ENCODE measurements around the gene GAST.
"Not testable (repeated sequence)": the region's sequence is repeated elsewhere in the genome, so short reads cannot be mapped to it uniquely, and the experiment has no call there.

Gene GAST

DNA sequence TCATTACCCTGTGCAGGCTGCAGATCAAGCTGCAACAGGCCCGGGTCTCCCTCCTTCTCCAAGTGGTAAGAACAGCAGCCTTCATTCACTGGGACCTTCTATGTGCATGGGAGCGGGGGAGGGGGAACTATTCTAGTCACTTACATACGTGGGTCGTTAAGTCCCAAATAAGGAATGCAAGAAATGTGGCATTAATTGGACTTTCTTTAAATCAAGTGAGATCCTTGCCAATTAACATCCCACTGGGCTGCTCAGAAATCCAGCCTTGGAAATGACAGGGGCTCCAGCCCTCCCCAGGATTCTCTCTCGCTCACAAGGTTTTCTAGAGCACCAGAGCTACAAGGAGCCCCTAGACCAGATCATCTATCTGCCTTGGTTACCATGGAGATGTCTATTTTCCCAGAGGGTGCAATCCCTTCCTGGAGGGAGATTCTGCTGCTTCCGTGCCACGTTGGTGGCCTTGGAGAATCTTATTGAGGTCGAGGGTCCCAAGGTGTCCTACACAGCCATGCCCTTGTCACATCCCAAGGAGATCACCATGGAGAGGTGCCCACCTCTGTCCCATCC lies 28.6 kb upstream of the GAST start:
- ATAC-seq (ENCODE audit: low read depth) (no peak), DNase-seq (ENCODE audit: low spot score) (no peak)
- Histone ChIP-seq H3K4me3 (ENCODE audit: severe bottlenecking) (no peak overlapping the region), H3K27ac (ENCODE audit: poor library complexity, severe bottlenecking) (no peak overlapping the region), H3K27me3 (ENCODE audit: insufficient read depth, poor library complexity, severe bottlenecking) (no peaks in the 10 kb centered on the region), H3K36me3 (ENCODE audit: low read depth) (no peaks in the 10 kb centered on the region), H3K9me3 (ENCODE audit: severe bottlenecking) (no peaks in the 10 kb centered on the region), H3K4me1 (ENCODE audit: insufficient read depth, poor library complexity, severe bottlenecking) (peaks cover 7% of the 10 kb centered on the region)
- TF ChIP-seq, protein P1, sequence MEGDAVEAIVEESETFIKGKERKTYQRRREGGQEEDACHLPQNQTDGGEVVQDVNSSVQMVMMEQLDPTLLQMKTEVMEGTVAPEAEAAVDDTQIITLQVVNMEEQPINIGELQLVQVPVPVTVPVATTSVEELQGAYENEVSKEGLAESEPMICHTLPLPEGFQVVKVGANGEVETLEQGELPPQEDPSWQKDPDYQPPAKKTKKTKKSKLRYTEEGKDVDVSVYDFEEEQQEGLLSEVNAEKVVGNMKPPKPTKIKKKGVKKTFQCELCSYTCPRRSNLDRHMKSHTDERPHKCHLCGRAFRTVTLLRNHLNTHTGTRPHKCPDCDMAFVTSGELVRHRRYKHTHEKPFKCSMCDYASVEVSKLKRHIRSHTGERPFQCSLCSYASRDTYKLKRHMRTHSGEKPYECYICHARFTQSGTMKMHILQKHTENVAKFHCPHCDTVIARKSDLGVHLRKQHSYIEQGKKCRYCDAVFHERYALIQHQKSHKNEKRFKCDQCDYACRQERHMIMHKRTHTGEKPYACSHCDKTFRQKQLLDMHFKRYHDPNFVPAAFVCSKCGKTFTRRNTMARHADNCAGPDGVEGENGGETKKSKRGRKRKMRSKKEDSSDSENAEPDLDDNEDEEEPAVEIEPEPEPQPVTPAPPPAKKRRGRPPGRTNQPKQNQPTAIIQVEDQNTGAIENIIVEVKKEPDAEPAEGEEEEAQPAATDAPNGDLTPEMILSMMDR (IDR thresholded peaks at IDR 0.05; ENCODE audit: poor library complexity, severe bottlenecking), result no peak

DNA sequence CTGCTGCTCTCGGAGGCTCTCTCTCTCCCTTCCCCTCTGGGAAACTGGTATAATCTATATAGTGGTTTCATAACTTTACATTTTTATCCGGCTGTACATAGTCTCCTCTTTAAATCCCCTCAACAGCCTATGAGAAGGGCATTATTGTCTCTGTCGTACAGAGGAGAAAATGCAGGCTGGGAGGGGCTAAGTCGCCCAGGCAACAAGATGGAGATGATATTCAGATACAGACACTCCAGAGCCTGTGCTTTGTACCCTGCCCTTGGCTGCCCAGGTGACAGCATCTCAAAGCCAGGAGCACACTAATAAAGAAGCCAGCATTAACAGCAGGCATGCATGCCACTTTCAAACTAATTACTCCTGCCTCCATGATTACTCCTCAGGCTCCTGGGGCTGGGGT lies 28.1 kb upstream of the GAST start:
- H3K27ac ChIP-seq (ENCODE audit: poor library complexity, severe bottlenecking), result no peak overlapping the region
- H3K27me3 ChIP-seq (ENCODE audit: insufficient read depth, poor library complexity, severe bottlenecking), result no peaks in the 10 kb centered on the region
- DNase-seq (ENCODE audit: low spot score) (no peak), ATAC-seq (ENCODE audit: low read depth) (no peak)
- TF ChIP-seq, protein P1 (IDR thresholded peaks at IDR 0.05; ENCODE audit: poor library complexity, severe bottlenecking), result no peak
- H3K4me1 ChIP-seq (ENCODE audit: insufficient read depth, poor library complexity, severe bottlenecking), result peaks cover 4% of the 10 kb centered on the region
- H3K4me3 ChIP-seq (ENCODE audit: severe bottlenecking), result no peak overlapping the region
- peaks cover 3% of the 10 kb centered on the region for H3K36me3 ChIP-seq (ENCODE audit: low read depth)
- no peaks in the 10 kb centered on the region for H3K9me3 ChIP-seq (ENCODE audit: severe bottlenecking)

DNA sequence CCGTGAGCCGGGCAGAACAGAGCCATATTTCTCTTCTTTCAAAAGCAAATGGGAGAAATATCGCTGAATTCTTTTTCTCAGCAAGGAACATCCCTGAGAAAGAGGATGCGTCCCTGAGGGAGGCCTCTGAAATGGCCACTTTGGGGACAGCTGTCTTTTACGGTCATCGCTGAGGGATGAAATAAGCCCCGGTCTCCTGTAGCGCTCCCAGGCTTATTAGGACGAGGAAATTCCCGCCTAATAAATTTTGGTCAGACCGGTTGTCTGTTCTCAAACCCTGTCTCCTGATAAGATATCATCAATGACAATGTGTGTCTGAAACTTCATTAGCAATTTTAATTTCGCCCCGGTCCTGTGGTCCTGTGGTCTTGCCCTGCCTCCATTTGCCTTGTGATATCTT lies 26.4 kb upstream of the GAST start:
- H3K27me3 ChIP-seq (ENCODE audit: insufficient read depth, poor library complexity, severe bottlenecking); H3K27ac ChIP-seq (ENCODE audit: poor library complexity, severe bottlenecking); H3K4me3 ChIP-seq (ENCODE audit: severe bottlenecking); DNase-seq (ENCODE audit: low spot score); H3K4me1 ChIP-seq (ENCODE audit: insufficient read depth, poor library complexity, severe bottlenecking); ATAC-seq (ENCODE audit: low read depth); H3K9me3 ChIP-seq (ENCODE audit: severe bottlenecking): not testable (repeated sequence)
- peaks cover 19% of the 10 kb centered on the region for H3K36me3 ChIP-seq (ENCODE audit: low read depth)

DNA sequence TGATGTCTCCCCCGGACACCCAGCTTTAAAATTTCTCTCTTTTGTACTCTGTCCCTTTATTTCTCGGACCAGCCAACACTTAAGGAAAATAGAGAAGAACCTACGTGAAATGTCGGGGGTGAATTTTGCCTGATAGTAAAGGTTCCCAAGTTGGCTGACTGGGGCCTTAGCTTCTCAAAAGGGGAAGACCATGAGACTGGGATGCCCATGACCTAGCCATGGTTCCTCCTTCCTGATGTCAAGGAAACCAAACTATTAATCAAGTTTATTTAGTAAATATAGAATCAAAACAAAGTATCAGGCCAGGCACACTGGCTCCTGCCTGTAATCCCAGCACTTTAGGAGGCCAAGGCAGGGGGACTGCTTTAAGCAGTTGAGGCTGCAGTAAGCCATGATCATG lies 25.9 kb upstream of the GAST start:
- no peaks in the 10 kb centered on the region for H3K9me3 ChIP-seq (ENCODE audit: severe bottlenecking)
- H3K27me3 ChIP-seq (ENCODE audit: insufficient read depth, poor library complexity, severe bottlenecking), result no peaks in the 10 kb centered on the region
- TF ChIP-seq, protein P1 (IDR thresholded peaks at IDR 0.05; ENCODE audit: poor library complexity, severe bottlenecking), result no peak
- H3K4me1 ChIP-seq (ENCODE audit: insufficient read depth, poor library complexity, severe bottlenecking), result peaks cover 3% of the 10 kb centered on the region
- no peak for ATAC-seq (ENCODE audit: low read depth)
- H3K4me3 ChIP-seq (ENCODE audit: severe bottlenecking), result no peak overlapping the region
- H3K27ac ChIP-seq (ENCODE audit: poor library complexity, severe bottlenecking), result no peak overlapping the region
- H3K36me3 ChIP-seq (ENCODE audit: low read depth), result peaks cover 24% of the 10 kb centered on the region
- DNase-seq (ENCODE audit: low spot score), result no peak

DNA sequence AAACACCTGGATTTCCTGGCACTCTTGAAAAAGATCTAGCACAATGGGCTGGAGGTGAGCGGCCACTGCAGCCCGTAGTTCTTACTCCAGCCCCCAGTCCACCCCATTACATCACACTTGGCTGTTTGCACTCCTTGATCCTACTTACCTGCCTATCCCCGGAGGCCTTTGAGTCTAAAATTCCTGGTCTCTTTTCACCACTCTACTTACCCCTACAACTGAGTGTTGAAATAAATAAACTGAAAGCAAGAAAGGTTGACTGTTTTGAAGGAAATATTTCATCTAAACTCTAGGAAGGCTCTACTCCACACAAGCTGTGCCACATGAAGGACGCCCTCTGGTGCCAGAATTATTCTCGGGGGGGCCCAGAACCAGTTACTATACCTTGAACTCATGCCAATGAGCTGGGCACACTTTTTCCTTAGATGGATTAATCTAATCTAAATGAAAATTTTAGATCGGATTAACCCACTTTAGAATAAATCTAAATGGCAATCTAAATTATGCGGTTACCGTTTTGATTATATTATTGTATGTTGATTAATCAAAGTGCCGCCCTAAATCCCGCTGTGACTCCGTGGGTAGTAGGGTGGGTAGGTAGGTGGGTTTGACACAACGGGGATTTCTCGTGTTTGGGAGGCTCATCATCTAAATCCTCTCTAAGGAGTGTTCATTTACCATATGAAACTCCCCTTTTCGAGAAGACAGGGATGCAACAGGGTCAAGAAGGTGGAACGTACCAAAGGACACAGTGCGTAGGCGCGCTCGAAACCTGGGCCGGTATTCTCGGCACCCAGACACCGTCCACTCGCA lies 24.1 kb upstream of the GAST start:
- Histone ChIP-seq H3K27me3 (ENCODE audit: insufficient read depth, poor library complexity, severe bottlenecking) (no peaks in the 10 kb centered on the region), H3K36me3 (ENCODE audit: low read depth) (peaks cover 42% of the 10 kb centered on the region), H3K4me1 (ENCODE audit: insufficient read depth, poor library complexity, severe bottlenecking) (peaks cover 3% of the 10 kb centered on the region), H3K27ac (ENCODE audit: poor library complexity, severe bottlenecking) (peak overlapping the region; percentile 88), H3K9me3 (ENCODE audit: severe bottlenecking) (no peaks in the 10 kb centered on the region), H3K4me3 (ENCODE audit: severe bottlenecking) (peak overlapping the region; percentile 98)
- TF ChIP-seq, protein P1 (IDR thresholded peaks at IDR 0.05; ENCODE audit: poor library complexity, severe bottlenecking), result peak; percentile 84
- DNase-seq (ENCODE audit: low spot score) (no peak), ATAC-seq (ENCODE audit: low read depth) (no peak)
